Suppressor macrophage (primary cell): Measurements from ENCODE around the gene WWP2.
"Not testable (repeated sequence)": the region's sequence is repeated elsewhere in the genome, so short reads cannot be mapped to it uniquely, and the experiment has no call there.

ENCODE experiments used
- DNase-seq, 4 experiments: peaks; one replicate each; pipeline ENCODE4 v3.0.0-alpha.2; 2020 to 2022

Gene WWP2

DNA sequence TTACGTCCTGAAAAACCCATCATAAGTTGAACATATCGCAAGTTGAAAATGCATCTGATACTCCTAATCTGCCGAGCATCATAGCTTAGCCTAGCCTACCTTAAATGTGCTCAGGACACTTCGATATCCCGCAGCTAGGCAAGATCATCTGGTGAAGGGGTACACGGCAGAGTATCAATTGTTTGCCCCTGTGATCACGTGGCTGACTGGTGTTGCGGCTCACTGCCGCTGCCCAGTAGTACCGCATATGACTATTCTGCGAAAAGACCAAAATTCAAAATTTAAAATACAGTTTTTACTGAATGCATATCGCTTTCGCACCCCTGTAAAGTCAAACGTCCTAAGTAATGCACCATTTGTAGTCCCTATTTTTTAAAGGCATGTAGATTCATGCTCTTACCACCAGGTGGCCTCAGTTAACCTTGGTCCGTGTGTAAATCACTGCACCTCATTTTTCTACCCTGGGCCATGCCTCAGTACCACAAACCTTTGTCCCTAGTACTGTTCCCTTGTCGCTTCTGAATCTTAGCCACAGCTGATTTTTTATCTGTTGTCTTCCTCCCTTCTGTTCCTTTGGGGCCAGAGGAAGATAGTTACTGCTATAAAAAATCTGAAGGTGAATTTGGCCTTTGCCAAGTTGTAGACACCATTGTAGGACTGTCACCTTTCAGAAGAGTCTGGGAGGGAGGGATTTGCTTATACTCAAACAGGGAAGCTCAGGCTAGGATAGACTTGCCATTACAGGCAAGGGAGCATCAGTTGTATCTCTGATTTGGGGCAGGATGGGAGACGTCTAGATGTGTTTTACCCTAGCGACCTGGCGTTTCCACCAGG is 34.4 kb downstream of the WWP2 start:
- DNase-seq = peak; percentile 56 to 77 (median 60)

DNA sequence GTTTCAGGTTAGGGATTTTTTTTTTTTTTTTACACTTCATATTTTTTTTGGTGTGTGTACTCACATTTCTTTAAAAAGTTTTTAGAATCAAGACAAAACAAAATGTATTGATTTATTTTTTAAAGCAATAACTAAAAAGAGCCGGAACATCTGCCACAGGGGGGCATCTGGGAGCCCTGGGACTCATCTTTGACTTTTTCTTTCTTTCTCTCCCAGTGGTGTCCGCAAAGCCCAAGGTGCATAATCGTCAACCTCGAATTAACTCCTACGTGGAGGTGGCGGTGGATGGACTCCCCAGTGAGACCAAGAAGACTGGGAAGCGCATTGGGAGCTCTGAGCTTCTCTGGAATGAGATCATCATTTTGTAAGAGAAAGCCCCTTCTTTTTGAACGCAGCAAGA is 36.3 kb downstream of the WWP2 start:
- no peak for DNase-seq

DNA sequence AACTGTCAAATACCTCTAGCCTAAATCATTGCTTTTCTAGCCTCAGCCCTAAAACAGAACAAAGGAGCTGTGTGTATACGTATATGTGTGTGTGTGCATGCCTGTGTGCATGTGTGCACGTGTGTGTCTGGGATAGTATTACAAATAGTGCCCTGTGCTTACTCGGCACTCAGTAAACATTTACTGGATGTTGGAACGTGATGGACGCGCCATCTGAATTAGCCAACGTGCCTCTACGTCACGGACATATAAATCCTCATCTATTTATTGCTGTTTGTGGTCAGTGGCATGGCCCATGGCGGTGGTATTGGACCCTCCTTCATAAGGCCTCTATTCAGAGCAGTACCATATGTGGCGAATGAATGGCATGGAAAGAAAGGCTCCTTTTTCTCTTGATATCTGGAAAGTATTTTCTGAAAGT is 37.5 kb downstream of the WWP2 start:
- no peak for DNase-seq

DNA sequence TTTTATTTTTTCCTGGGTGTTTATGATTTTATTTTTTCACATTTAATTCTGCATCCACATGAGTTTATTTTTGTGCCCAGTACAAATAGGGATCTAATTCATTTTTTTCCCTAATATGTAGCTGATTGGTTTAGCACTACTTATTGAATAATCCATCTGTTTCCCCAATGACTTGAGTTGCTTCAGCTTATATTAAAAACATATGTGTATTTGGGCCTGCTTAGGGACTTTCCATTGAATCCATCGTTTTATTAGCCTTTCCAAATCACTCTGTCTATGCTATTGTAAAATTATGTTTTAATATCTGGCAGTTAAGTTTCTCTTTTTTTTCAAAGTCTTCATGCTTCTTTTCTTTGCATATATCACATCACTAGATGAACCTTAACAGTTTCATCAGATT is 42.2 kb downstream of the WWP2 start:
- no peak for DNase-seq

DNA sequence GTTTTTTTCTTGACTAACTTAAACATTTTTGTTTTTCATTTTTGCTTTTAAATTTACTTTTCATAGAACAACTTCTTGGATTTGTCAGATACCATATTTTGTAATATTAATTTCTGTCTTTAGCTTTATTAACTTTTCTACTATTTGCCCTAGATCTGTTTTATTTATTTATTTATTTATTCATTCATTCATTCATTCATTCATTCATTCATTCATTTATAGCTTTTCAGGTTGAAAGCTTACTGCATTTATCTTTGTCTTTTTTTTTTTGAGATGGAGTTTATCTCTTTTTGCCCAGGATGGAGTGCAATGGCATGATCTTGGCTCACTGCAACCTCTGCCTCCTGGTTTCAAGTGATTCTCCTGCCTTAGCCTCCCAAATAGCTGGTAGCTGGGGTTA is 44.6 kb downstream of the WWP2 start:
- DNase-seq = not testable (repeated sequence)

DNA sequence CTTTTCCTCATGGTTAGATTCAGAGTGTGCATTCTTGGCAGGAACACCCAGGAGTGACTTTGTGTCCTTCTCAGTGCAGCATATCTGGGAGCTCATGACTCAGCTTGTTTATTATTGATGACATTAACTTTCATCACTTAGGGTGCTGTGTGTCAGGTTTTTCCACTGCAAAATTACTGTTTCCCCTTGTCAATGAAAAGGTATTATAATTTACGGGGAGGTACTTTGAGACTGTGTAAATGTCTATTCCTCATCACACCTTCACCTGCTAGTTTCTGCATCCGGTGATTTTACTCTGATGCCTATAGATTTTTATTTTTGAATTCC is 50.5 kb downstream of the WWP2 start:
- DNase-seq = no peak

DNA sequence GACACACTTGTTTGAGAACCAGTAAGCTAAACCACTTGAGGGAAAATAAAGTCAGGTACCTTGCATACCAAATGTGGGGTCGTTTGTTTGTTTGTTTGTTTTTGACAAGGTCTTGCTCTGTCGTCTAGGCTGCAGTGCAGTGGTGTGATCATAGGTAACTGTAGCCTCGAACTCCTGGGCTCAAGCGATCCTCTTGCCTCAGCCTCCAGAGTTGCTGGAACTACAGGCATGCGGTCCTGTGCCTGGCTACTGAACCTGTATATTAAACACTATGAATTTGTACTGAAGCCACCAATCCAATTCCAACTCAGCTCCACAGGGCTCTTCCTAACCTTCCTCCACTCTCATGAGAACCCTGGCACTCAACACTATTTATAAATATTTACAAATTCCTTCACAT is 51.9 kb downstream of the WWP2 start:
- no peak for DNase-seq

DNA sequence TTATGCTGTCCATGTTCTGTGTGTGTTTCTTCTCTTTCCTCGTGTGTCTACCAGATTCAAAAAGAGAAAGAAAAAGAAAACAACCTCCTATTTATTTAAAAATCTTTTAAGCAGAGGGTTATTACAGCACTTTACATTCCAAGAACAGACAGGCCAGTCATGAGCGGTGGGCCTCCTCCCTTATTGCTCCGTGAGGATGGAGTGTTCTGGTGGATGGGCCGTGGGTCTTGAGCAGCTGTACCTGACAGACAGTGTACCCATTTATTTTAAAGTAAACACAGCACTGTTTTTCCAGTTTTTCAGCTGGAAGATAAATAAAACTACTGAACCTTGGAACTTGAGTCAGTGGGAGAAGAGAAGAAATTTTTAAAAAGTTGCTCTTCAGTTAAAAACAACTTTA is 52.4 kb downstream of the WWP2 start:
- DNase-seq = no peak

DNA sequence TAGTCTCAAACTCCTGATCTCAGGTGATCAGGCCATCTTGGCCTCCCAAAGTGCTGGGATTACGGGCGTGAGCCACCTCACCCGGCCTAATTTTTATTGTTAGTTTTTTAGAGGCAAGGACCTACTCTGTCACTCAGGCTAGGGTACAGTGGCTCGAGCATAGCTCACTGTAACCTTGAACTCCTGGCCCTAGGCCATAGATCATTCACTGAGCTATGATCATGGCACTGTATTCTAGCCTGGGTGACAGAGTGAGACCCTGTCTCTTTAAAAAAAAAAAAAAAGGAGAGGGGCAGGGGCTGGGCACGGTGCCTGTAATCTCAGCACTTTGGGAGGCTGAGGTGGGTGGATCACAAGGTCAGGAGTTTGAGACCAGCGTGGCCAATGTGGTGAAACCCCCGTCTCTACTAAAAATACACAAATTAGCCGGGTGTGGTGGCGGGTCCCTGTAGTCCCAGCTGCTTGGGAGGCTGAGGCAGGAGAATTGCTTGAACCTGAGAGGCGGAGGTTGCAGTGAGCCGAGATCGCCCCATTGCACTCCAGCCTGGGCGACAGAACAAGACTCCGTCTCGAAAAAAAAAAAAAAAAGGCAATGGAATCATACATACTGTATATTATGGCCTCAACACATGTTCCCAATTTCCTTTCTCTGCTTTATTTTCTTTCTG is 53.2 kb downstream of the WWP2 start:
- not testable (repeated sequence) for DNase-seq

DNA sequence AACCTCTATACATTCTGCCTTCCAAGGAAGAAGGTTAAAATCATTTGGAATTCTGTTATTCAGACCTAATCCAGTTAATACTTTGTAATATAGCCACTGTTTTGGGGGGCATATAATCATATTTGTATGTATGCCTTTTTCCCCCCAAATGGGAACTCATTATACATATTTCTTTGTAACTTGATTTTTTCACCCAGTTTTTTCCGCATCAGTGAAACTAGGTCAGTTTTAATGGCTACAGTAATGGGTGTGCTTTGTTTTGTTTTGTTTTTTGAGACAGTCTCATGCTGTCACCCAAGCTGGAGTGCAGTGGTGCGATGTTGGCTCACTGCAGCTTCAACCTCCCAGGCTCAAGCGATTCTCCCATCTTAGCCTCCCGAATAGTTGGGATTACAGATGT is 54.9 kb downstream of the WWP2 start:
- no peak for DNase-seq

DNA sequence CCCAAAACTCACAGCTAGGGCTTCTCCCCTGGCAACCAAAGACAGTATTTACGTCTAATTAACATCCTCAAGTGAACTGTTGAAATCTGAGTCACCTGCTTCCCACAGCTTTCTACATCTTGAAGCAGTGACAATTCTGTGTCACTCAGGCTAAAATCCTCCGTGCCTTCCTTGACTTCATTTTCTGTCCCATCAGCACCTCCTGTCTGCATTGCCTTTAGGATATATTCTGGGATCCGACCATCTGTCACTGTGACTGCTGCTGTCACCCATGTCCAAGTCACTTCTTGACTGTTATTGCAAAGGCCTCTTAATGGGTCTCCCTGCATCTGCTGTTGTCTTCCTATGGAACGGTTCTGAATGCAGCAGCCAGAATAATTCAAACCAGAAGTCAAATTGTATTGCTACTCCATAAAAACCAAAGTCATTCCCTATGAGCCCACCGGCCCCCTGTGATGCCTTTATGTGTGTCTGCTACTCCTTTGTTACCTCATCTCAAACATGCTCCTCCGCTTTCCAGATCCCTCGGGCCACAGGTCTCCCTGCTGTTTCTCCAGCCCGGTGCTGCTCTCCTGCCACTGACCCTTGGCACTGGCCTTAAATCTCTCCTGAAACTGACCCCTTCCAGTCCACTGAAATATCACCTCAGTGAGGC is 56.9 kb downstream of the WWP2 start:
- DNase-seq = no peak

DNA sequence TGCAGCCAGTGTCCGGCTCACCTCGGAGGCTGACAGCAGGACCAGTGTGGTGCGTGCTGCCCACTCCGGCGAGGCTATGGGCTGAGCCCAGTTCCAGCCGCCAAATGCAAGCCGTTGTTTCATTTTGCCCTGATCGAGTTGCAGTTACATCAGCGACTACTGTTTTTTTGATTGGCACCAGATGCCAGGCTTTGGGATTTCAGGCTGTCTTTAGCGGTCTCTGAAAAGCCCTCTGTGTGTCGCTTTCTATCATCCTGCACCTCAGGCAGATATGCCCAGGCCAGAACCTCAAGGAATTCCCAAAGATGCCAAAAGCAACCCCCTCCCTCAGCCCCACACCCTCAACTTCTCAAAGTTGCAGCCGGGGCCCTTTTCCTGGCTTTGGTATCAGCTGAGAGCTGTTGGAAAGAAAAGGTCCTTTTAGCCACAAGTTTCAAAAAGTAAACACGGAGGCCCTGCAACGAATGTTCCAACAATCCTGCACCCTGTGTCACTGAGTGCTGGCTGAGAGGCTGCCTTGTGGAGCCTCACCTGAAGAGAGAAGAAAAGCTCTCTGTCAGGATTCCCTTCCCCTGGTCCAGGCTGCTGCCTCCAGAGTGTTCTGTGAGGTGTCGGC is 58.9 kb downstream of the WWP2 start:
- no peak for DNase-seq

DNA sequence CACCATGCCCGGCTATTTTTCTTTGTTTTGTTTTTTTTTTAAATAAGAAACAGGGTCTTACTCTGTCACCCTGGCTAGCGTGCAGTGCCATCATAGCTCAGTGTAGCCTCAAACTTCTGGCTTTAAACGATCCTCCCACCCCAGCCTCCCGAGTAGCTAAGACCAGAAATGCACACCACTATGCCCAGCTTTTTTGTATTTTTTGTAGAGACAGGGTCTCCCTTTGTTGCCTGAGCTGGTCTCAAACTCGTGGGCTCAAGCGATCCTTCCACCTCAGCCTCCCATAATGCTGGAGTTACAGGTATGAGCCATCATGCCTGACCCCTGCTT is 59.7 kb downstream of the WWP2 start:
- no peak for DNase-seq

DNA sequence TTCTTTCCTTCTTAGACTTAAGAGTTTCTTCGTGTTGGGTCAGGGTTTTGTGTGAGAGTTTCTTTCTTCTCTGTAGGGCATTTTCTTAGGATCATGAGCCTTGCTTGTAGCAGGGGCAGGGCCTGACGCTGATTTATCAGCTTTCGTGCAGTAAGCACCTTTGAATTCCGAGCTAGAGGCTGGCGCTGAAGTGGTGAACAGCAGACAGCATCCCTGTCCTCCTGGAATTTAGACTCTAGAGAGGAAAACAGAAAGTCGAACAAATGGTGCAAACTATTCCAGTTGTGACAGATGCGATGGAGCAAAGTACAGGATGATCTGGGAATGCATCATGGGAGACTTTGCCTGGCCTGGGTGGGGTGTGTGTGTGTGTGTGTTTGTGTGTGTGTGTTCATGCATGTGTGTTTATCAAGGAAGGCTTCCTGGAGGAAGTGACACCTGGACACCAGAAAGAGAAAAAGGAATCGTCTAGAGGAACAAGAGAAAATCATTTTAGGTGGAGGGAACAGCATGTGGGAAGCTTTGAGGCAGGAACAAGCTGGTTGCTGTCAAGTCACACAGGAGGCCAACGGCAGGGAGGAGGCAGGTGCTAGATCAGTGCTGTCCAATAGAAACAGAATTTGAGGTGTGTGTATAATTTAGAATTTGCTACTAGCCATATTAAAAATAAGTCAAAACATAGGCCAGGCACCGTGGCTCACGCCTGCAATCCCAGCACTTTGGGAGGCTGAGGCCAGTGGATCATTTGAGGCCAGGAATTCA is 60.2 kb downstream of the WWP2 start:
- DNase-seq = no peak

DNA sequence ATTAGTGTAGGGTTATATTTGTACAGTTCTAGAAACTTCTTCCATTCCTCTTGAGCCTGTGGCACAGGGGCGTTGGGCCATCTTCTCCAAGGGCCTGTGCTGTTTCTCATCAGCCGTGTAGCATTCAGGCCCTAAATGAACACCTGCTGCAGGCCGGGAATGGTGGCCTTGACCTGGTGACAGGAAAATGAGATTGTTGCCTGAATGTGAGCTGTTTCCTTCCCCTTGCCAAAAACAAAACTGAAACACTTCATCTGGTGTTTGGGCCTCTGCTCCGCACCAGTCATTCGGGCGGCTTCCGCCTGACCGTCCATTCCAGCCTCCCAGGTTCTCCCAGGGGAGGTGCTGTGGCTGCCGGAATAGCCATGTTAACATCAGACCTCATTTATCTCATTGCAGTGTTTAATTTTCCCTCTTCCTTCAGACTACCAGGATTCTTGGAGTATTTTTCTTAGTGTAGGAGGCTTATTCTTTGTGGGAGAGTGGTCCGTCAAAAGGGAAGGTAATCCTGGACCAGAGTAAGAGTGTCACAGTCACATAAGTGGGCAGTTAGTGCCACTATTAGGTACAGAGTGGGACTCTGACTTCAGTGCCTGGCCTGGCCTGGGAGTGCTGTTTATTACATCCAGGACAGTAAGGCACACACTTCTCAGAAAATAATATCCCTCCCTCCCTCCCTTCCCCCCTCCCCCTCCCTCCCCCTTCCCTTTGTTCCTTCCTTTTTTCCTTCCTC is 61.9 kb downstream of the WWP2 start:
- peak in 3 of 4 experiments; percentile 18 to 45 (median 43) for DNase-seq

DNA sequence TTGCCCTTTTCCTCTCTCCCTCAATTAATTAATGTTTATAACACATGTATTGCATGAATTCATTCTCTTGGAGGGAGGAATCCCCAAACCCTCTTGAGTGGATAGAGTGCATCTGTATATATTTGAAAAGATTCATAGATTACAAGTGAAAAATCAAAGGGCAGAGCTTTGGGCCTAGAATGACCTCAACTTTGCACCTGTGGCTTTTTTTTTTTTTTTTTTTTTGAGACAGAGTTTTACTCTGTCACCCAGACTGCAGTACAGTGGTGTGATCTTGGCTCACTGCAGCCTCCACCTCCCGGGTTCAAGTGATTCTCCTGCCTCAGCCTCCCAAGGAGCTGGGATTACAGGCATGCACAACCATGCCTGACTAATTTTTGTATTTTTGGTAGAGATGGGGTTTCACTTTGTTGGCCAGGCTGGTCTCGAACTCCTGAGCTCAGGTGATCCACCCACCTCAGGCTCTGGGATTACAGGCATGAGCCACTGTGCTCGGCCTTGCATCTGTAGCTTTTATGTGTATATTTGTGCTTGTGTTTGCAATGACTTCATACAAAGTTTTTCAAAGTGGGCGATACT is 62.5 kb downstream of the WWP2 start:
- not testable (repeated sequence) for DNase-seq

DNA sequence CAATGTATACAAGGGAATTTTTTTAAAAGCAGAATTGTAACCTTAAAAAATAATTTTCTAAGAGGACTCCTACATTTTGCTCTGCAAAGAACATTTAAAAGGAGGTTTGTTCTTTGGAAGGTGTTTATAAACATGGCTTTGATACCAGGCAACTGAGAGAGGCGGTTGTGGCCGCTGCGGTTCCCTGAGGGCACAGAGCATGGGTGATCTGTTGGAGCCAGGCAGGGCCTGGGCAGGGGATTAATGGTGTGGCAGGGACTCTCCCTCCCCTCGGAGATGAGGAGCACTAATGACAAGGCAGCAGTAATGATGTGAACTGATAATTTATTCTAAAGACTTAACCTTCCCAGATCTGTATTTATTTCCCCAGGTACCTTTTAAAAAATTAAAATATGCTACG is 65.4 kb downstream of the WWP2 start:
- DNase-seq = no peak

DNA sequence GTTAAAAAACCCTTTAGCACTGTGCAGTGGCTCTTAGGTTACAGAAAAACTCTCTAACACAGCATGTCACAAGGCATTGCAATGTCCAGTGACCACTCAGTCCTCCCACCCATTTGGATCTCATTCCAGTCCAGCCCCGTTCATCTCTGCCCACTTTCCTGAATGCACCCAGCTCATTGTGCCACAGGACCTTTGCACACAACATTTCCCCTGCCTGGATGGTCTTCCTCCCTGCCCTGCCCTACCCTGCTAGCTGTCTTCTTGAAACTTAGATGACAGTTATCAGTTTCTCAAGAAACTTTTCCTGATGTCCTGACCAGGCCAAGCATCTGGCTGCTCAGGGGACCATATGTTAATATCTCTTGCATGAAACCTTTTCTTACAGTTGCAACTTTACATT is 67.2 kb downstream of the WWP2 start:
- no peak for DNase-seq

DNA sequence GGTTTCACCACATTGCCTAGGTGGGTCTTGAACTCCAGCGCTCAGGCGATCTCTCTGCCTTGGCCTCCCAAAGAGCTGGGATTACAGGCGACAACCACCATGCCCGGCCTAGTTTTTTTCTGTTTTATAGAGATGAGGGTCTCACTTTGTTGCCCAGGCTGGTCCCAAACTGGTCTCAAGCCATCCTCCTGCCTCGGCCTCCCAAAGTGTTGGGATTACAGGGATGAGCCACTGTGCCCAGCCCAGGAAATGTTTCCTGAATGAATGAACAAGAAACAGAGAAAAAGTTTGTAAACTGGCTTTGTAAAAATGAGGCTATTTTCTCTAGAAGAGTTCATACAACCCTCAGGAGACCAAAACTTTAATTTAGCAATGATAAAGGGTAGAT is 68.0 kb downstream of the WWP2 start:
- DNase-seq = no peak

DNA sequence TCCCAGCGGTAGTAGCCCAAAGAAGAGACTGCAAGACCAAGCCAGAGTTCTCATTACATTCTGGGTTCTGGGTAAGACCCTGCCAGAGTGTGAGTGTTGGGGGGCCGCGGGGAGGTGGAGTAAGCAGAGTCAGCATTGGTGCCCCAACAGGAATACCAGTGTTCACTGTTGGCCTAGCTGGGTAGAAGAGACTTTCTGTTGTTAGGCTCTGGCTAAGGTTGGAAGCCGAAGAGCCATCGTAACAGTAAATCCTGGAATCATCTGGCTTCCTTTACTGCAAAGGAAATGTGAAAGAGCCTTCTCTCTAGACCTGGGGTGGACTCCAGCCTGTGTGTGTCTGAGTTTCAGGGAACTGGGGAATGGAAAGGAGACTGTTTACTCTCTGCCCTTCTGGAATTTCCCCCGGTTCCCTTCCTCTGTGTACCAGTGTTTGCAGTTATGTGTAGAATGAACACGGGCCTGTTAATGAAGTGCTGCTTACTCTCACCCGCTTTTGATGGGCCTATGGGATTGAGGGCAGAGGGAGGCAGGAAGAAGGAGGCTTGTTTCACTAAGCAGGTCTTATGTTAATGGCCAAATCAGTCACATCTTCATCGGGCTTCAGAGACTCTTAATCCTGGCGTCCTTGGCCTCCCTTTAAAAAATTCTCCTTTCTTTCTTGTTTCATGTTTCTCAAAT is 68.5 kb downstream of the WWP2 start:
- no peak for DNase-seq
